ENCODE results near the gene DDX54.

Gene DDX54

GRCh38 chr12:113186666-113187325, 1.5 kb upstream of the DDX54 start:
- no peak for DNase-seq (ENCODE audit: low spot score)

GRCh38 chr12:113186033-113186365, 721 bp upstream of the DDX54 start:
- DNase-seq (ENCODE audit: low spot score): no peak

DNA sequence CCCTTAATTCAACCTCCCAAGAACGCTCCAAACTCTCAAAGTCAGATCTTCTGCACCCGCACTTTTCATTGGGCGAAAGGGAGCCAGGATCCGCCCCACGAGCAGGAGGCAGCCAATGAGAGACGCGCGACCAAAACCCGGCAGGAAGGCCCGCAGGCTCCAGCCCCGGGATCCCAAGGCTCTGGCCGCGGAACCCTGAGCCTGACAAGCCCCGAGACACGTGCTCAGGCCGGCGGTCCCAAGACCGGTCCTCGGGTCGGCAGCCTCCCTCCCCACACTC, 438 bp downstream of the DDX54 start:
- DNase-seq (ENCODE audit: low spot score): peak; percentile 93

DNA sequence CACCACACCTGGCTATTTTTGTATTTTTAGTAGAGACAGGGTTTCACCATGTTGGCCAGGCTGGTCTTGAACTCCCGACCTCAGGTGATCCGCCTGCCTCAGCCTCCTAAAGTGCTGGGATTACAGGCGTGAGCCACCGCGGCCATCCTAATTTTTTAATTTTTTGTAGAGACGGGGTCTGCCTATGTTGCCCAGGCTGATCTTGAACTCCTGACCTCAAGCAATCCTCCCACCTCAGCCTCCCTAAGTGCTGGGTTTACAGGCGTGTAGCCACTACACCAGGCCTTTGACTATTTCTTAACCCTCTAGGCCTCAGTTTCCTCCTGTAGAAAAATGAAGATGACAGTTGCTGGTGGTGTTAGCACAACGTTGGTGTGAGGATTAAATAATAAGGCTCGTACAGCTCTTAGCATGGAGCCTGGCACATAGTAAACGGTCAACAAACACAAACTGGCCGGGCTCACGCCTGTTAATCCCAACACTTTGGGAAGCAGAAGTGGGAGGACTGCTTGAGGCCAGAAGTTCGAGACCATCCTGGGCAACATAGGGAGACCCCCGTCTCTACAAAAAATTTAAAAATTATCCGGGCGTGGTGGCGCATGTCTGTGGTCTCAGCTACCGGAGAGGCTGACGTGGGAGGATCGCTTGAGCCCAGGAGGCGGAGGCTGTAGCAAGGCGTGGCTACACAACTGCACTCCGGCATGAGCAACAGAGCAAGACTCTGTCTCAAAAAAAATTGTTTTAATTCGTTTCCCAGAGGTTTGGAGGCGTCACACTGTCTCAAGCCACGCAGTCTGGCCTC, 979 bp downstream of the DDX54 start:
- no peak for DNase-seq (ENCODE audit: low spot score)

GRCh38 chr12:113183030-113183589, 2.2 kb downstream of the DDX54 start:
- no peak for DNase-seq (ENCODE audit: low spot score)

DNA sequence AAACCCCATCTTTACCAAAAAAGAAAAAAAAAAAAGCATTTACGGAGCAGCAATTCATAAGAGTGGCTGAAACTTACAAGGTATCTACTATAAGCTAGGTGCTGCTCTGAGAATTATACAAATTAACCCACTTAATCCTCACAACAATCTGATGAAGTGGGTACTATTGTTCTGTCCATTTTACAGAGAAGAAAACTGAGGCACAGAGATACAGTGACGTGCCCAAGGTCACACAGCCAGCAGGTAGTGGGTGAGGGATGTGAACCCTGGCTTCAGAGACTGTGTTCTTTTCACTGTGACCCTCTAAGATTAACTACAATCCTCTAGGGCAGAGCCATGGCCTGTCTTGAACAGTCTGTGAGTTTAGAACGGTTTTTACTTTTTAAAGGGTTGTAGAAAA, 3.3 kb downstream of the DDX54 start:
- no peak for DNase-seq (ENCODE audit: low spot score)

DNA sequence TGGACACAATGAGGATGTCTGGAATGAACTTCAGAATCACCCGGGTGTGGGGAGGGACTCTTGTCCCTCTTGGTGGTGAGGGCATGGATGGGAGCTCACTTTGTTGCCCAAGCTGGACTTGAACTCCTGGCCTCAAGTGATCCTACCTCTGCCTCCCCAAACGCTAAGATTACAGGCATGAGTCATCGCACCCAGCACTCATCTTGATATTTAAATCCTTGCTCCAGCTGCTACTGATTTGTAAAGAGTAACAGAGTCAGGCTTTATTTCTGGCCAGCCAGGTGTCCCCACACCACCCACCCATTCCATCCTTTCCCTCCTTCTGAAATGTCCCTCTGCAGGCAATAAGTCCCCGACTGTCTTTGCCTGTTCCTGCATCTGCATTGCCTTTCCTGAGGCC, 4.9 kb downstream of the DDX54 start:
- no peak for DNase-seq (ENCODE audit: low spot score)

DNA sequence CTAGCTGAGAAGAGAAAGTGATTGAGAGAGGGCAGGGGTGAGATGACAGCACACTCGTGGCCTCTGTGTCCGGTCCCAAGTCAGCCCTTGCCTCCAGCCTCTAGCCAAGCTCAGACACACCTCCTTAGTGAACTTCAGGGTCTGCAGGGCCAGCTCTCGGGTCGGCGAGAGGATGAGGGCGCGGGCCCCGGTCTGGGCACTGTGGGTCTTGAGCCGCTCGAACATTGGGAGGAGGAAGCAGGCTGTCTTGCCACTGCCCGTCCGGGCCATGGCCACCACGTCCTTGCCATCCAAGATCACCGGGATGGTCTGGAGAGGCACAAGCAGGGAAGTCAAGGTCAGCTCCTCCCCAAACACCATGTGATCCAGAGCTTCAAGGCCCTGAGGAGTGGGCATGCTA, 6.3 kb downstream of the DDX54 start:
- DNase-seq (ENCODE audit: low spot score): no peak

- DNase-seq (ENCODE audit: low spot score): no peak
These were observed 10.6 kb downstream of the DDX54 start for GRCh38 chr12:113174461-113175384.

DNA sequence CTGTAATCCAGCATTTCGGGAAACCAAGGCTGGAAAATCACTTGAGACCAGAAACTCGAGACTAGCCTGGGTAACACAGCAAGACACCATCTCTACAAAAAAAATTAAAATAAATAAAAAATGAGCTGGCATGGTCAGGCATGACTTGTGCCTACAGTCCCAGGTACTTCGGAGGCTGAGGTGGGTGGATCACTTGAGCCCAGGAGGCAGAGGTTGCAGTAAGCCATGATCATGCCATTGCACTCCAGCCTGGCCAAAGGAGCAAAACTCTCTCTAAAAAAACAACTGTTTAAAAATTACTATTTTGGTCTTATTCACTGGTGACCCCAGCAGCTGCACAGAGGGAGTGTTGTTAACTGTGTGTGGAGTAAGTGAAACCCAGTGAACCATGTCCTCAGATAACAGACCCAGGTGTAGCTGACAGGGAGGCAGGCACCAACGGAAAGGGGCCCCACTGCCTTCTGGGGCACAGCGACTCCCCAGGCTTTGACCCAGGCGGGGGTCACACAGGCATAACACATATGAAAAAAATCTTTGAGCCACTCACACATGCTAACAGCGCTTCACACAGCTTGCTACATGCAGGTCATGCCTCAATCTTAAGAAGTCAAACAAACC, 12.1 kb downstream of the DDX54 start:
- DNase-seq (ENCODE audit: low spot score): no peak

DNA sequence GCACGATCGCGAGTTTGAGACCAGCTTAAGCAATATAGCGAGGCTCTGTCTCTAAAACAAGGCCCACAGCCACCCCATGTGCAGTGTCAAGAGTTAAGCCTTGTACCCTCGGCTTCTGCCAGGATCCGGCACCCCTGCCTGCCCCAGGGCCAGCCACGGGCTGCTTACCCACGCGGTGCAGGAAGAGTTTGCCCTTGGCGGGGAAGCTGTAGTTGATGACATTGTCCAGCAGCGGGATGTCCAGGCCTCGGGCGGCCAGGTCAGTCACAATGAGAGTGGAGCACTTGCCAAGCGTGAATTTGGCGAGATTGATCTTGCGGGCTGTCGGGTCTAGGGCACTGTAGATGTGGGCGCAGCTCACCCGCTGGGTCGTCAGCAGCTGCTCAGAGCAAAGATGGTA, 13.1 kb downstream of the DDX54 start:
- no peak for DNase-seq (ENCODE audit: low spot score)

GRCh38 chr12:113171543-113171942, 13.7 kb downstream of the DDX54 start:
- DNase-seq (ENCODE audit: low spot score): no peak

DNA sequence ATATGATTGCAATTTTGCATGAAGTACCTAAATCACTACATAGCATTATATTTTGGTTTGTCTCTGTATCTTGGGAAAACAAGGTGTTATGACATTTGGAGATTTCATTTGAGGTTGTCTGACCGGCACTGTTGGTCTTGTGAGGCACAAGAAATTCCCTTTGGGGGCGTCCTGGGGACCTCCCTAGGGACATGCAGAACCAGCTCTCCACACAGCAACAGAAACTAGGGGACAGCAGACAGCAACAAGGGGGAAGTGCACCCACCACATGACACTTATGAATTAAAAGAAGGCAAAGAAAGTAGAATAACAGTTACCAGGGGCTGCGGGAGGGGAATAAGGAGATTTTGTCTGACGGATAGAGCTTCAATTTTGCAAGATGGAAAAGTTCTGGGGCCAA, 14.4 kb downstream of the DDX54 start:
- DNase-seq (ENCODE audit: low spot score): no peak

DNA sequence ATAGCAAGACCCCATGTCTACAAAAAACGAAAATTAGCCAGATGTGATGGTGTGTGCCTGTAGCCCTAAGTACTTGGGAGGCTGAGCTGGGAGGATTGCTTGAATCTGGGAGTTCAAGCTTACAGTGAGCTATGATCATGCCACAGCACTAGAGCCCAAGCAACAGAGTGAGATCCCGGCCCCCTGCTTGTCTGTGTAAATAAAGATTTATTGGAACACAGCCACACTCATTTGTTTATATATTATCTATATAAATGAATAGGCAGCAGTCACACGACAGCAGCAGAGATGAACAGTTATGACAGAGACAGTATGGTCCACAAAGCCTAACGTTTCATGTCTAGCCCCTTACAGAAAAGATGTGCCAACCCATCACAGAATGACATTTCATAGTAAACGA, 14.8 kb downstream of the DDX54 start:
- DNase-seq (ENCODE audit: low spot score): no peak

DNA sequence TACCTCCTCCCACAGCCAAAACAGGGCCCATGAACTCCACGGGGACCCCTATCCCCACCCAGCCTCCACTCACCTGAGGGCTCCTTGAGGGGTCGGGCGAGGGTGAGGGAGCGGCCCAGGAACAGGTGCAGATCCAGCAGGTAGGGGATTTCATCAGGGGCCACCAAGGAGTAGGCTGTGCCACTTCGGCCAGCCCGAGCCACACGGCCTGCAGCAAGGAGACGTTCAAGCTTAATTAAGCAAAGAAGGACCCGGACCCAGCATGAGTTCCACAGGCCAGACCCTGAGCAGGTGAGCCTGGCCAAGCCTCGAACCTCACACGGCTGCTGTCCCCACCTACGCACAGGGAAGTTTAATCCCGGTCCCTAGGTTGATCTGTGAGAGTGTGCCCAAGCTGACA, 15.6 kb downstream of the DDX54 start:
- no peak for DNase-seq (ENCODE audit: low spot score)

DNA sequence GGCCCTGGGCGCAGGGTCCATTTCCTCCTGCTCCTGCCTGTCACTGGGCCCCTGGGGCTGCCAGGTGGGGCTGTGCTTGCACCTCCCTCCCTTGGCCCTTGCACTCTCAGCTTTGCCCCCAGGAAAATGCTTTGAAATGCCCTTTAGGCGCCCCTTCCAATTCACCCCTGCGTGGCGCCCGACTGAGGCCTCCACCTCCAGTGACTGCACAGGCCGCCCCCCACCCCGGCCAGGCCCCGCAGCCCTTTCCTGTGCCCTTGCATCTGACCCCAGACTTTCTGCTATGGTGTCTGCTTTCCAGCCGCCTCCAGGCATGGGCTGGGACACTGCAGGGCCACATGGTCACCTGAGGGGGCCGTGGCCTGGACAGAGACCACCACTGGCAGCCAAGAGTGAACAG, 17.4 kb downstream of the DDX54 start:
- DNase-seq (ENCODE audit: low spot score): no peak

- DNase-seq (ENCODE audit: low spot score): no peak
These were observed 19.5 kb downstream of the DDX54 start for GRCh38 chr12:113165521-113166450.

GRCh38 chr12:113164014-113164413, 21.3 kb downstream of the DDX54 start:
- no peak for DNase-seq (ENCODE audit: low spot score)

DNA sequence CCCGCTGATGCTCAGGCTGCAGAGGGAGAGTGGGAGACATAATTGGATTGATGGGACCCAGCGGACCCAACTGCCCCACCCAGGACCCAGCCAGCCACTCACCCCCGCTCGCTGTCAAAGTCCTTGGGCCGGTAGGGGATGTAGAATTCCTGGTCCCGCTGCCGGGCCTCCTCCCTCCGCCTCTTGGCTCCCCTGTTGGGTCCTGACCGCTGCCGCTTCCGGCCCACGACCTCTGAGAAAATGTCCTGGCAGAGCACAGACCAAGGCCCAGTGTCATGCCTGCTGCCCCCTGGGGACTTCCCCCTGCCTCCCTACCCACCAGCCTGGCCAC, 22.3 kb downstream of the DDX54 start:
- no peak for DNase-seq (ENCODE audit: low spot score)

DNA sequence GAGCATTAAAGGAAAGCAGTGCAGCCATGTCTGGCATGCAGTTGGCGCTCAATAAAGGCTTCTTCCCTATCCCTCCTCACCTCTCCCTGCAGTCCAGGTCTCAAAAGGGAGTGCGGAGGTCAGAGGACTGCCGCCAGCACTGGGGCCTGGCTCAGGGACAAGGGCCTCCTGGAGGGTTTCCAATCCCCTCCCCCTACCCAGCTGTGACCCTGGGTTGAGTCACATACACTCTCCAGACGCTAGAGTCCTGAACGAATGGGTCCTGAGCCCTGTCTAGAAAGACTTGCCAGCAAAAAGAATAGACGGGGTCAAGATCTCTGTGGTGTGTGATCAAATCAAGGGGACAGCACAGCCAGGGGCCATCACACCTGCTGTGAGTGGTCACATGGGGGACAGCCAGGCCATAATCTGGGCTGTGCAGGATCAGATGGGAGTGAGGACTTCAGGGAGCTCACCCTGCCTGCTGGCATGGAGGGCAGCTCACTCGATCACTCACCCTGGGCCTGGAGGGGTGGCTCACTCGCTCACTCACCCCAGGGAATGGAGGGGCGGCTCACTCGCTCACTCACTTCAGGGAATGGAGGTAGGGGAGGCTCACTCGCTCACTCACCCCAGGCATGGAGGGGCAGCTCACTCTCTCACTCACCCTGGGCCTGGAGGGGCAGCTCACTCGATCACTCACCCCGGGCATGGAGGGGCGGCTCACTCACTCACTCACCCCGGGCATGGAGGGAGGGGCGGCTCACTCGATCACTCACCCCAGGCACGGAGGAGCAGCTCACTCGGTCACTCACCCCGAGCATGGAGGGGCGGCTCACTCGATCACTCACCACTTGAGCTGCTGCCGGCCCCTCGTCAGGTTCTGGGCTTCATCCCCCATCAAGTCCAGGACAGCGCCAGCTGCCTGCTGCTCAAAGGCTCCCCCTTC, 22.9 kb downstream of the DDX54 start:
- DNase-seq (ENCODE audit: low spot score): no peak

Measured in left forelimb (tissue), 1 donor.